AG04450 (cell line): ENCODE results near the gene ZYG11A. TPM values are rescaled to one million over a fixed set of nuclear protein-coding genes. Genes with fewer than 3 reads are reported as not detected.

Source experiments
- CTCF ChIA-PET: fragments of 300-600, 350-600 bp; formaldehyde crosslinking; extraction: SDS; loops from one replicate; lab custom pipeline; 2022; ENCODE audit warnings: antibody characterized with exemption, inconsistent platforms; lab: Charles Lee
- POLR2A ChIA-PET: fragments of 350-600 bp; formaldehyde crosslinking; extraction: SDS; loops from one replicate; lab custom pipeline; 2021; ENCODE audit warnings: antibody characterized with exemption, inconsistent platforms; lab: Yijun Ruan, JAX
- DNase-seq: peaks from one replicate; pipeline ENCODE4 v3.0.0-alpha.2; 2011; ENCODE audit warnings: low read depth, low spot score
- H3K27ac ChIP-seq: one replicate; pipeline ENCODE4 v1.5.1; 2012; ENCODE audit warnings: low read depth, low read length, control low read depth
- H3K27me3 ChIP-seq: one replicate; pipeline ENCODE4 v1.6.0; 2012; ENCODE audit warnings: low read length; ENCODE audit not compliant: control insufficient read depth, insufficient read depth
- H3K4me3 ChIP-seq: 2 replicates; pipeline ENCODE4 v1.5.1; 2011; ENCODE audit warnings: mild to moderate bottlenecking, low read depth, low read length, control low read depth
- H3K9me3 ChIP-seq: 2 replicates; pipeline ENCODE4 v1.5.1; 2012; ENCODE audit warnings: low read length; ENCODE audit not compliant: control insufficient read depth, insufficient read depth
- CTCF ChIP-seq: IDR thresholded peaks from 2 replicates; pipeline ENCODE4 v1.5.1; 2011; ENCODE audit warnings: low read depth, low read length, control low read depth, inconsistent platforms
- polyA plus RNA-seq: library from polyadenylated mRNA; depleted of rRNA; stranded (reverse); fragments of >200 nt; gene quantifications from 2 replicates; pipeline ENCODE4 v1.2.3, GENCODE V29; 2011

The ZYG11A gene
- polyA plus RNA-seq, 1 experiment = 1.1 TPM

GRCh38 chr1:52913537-52913936, 71.0 kb downstream of the ZYG11A start:
- POLR2A ChIA-PET = no interaction called here
- DNase-seq = no peak
- Histone ChIP-seq H3K27me3 (no peaks in the 10 kb centered on the region), H3K9me3 (no peaks in the 10 kb centered on the region), H3K4me3 (no peak overlapping the region), H3K27ac (no peak overlapping the region)
- no peak for TF ChIP-seq CTCF
- CTCF ChIA-PET = no interaction called here

- no peaks in the 10 kb centered on the region for H3K9me3 ChIP-seq
- H3K27me3 ChIP-seq = no peaks in the 10 kb centered on the region
- no peak for TF ChIP-seq CTCF
- H3K27ac ChIP-seq = no peak overlapping the region
- ChIA-PET CTCF (no interaction called here), POLR2A (no interaction called here)
- no peak overlapping the region for H3K4me3 ChIP-seq
- no peak for DNase-seq
Observed at GRCh38 chr1:52914463-52914862, 71.9 kb downstream of the ZYG11A start.

GRCh38 chr1:52915211-52915854, 72.8 kb downstream of the ZYG11A start:
- no peak for TF ChIP-seq CTCF
- CTCF ChIA-PET = interaction anchor here (0.6 kb wide), 1 partner anchor 12 kb away, joined by 6 read pairs; the partner anchor contains the start of gene SCP2
- Histone ChIP-seq H3K9me3 (no peaks in the 10 kb centered on the region), H3K27ac (no peak overlapping the region), H3K4me3 (no peak overlapping the region), H3K27me3 (no peaks in the 10 kb centered on the region)
- no peak for DNase-seq
- POLR2A ChIA-PET = no interaction called here

- Histone ChIP-seq H3K9me3 (no peaks in the 10 kb centered on the region; the same call in 1 of the 2 replicates), H3K27ac (no peak overlapping the region), H3K27me3 (no peaks in the 10 kb centered on the region), H3K4me3 (no peak overlapping the region)
- no peak for TF ChIP-seq CTCF
- ChIA-PET POLR2A (no interaction called here), CTCF (interaction anchor here (0.6 kb wide), 1 partner anchor 11 kb away, joined by 6 read pairs; the partner anchor contains the start of gene SCP2)
- DNase-seq = no peak
Observed at GRCh38 chr1:52915855-52916220, 73.3 kb downstream of the ZYG11A start.

GRCh38 chr1:52916241-52916975, 73.8 kb downstream of the ZYG11A start:
- H3K27ac ChIP-seq = no peak overlapping the region
- CTCF ChIA-PET = interaction anchor here (0.6 kb wide), 1 partner anchor 11 kb away, joined by 6 read pairs; the partner anchor contains the start of gene SCP2
- no peak for TF ChIP-seq CTCF
- H3K4me3 ChIP-seq = no peak overlapping the region
- DNase-seq = no peak
- no peaks in the 10 kb centered on the region for H3K27me3 ChIP-seq
- H3K9me3 ChIP-seq = no peaks in the 10 kb centered on the region; the same call in 1 of the 2 replicates
- POLR2A ChIA-PET = no interaction called here
